ENCODE data around the gene ZSWIM3. TPM values are rescaled to one million over a fixed set of nuclear protein-coding genes. Genes with fewer than 3 reads are reported as not detected.
A peak's percentile ranks its signal among the peaks of the same experiment; 100 is the strongest.

Gene ZSWIM3
- total and polyA plus RNA-seq, 2 donors (not counting 3 experiments of a cell fraction or from before 2014, with no cell fraction given): 3.8 to 4.4 TPM

DNA sequence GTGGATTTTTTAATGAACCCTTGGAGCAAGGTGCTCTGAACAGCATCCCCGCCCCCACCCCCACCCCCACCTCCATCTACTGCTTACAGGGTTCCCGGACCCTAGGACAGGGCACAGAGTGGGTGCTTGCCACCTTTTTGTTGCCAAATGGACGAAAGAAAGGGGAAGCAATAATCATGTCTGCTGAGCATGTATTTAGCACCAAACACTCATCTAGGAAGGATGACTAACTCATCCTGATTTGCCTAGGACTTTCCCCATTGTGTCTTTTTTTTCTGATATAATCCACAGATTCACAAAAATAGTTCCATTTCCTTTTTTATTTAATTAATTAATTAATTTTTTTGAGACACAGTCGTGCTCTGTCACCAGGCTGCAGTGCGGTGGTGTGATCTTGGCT lies 55.7 kb downstream of the ZSWIM3 start:
- no peak overlapping the region for H2AFZ ChIP-seq (ENCODE audit: low read depth, low read length)
- no peak overlapping the region for H3K4me3 ChIP-seq (replicated peaks in 1 of 3; ENCODE audit: insufficient read depth in 1 of 3, low read depth in 1 of 3, low read length in 3 of 3)
- TF ChIP-seq POLR2AphosphoS5 (IDR thresholded peaks at IDR 0.05; ENCODE audit: insufficient read depth, low read depth, low read length): no peak
- TF ChIP-seq GATA2 (IDR thresholded peaks at IDR 0.05; ENCODE audit: insufficient read depth, insufficient read length, low read depth, low read length): no peak
- peak; percentile 39 for TF ChIP-seq JUN (IDR thresholded peaks at IDR 0.05; ENCODE audit: borderline replicate concordance, insufficient read depth, insufficient read length, low read depth)
- TF ChIP-seq, protein P1, sequence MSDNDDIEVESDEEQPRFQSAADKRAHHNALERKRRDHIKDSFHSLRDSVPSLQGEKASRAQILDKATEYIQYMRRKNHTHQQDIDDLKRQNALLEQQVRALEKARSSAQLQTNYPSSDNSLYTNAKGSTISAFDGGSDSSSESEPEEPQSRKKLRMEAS (IDR thresholded peaks at IDR 0.05; ENCODE audit: insufficient read depth, insufficient read length): no peak
- TF ChIP-seq POLR2A (IDR thresholded peaks at IDR 0.05; ENCODE audit: low read depth, low read length): no peak
- no peak for TF ChIP-seq CTCF (IDR thresholded peaks at IDR 0.05; ENCODE audit: extremely low read depth in 1 of 2, insufficient read depth in 1 of 2, low read depth in 1 of 2, low read length in 2 of 2)
- TF ChIP-seq FOS (IDR thresholded peaks at IDR 0.05; ENCODE audit: borderline replicate concordance, insufficient read depth, low read length): peak; percentile 52
- no peak for TF ChIP-seq EZH2 (IDR thresholded peaks at IDR 0.05; ENCODE audit: borderline replicate concordance, low read depth, low read length, severe bottlenecking)
- no peak for TF ChIP-seq MYC (IDR thresholded peaks at IDR 0.05; ENCODE audit: low read depth, low read length)
- H3K9me3 ChIP-seq (replicated peaks; ENCODE audit: control insufficient read depth, insufficient read depth, low read length): no peaks in the 10 kb centered on the region
- H3K4me2 ChIP-seq (ENCODE audit: insufficient read depth, low read length): no peak overlapping the region
- dilution Hi-C loops (cut with MboI; ENCODE audit: extremely low pct_ligation_motif_present, low sequenced_read_pairs): no loop called here
- no peaks in the 10 kb centered on the region for H3K9me1 ChIP-seq (replicated peaks; ENCODE audit: control insufficient read depth, extremely low read depth, insufficient read depth, low read length)
- H3K4me1 ChIP-seq (ENCODE audit: control insufficient read depth, extremely low read depth, insufficient read depth, low read length): peaks cover 28% of the 10 kb centered on the region
- H3K9ac ChIP-seq (replicated peaks; ENCODE audit: extremely low read depth, insufficient read depth, low read length): no peak overlapping the region
- FAIRE-seq (peak; percentile 75), DNase-seq (ENCODE audit: low read depth, low spot score) (peak; percentile 52)
- BruUV-seq (replicated peaks): no TSS peak
- H3K36me3 ChIP-seq (ENCODE audit: control insufficient read depth in 2 of 2, extremely low read depth in 1 of 2, insufficient read depth in 2 of 2, low read length in 2 of 2): peaks cover 0 to 4% of the 10 kb centered on the region in 2 experiments
- no peak overlapping the region for H3K27ac ChIP-seq (ENCODE audit: insufficient read depth, low read depth, low read length)
- intact Hi-C loops (cut with micrococcal nuclease): loop anchor here (10.0 kb wide), 1 partner anchor 568 kb away; the partner anchor contains the start of gene SDC4
- POLR2A ChIA-PET: no interaction called here
- no peaks in the 10 kb centered on the region for H3K79me2 ChIP-seq (ENCODE audit: control insufficient read depth, insufficient read depth, low read length)
- CTCF ChIA-PET: interaction anchor here (1.5 kb wide), 1 partner anchor 57 kb away, joined by 6 read pairs; no protein-coding TSS in a partner anchor
- no peaks in the 10 kb centered on the region for H4K20me1 ChIP-seq (replicated peaks; ENCODE audit: control insufficient read depth, extremely low read depth, insufficient read depth, low read length)
- H3K27me3 ChIP-seq (ENCODE audit: control insufficient read depth in 2 of 2, insufficient read depth in 2 of 2, low read length in 2 of 2): no peaks in the 10 kb centered on the region
